DMS153 treated with DMSO at 0.1 percent for 48 hours (cell line): ENCODE results near the gene FBXL14.
"Not testable (repeated sequence)": the region's sequence is repeated elsewhere in the genome, so short reads cannot be mapped to it uniquely, and the experiment has no call there.

ENCODE experiments used
- DNase-seq: peaks from one replicate; lab custom pipeline; 2025; ENCODE audit not compliant: unreplicated experiment; lab: John Stamatoyannopoulos, UW

The FBXL14 gene

GRCh38 chr12:1574865-1575259, 19.5 kb downstream of the FBXL14 start:
- DNase-seq: no peak

GRCh38 chr12:1573960-1574864, 20.2 kb downstream of the FBXL14 start:
- no peak for DNase-seq

- no peak for DNase-seq
Measured at GRCh38 chr12:1572731-1573130, 21.6 kb downstream of the FBXL14 start.

- no peak for DNase-seq
Measured at GRCh38 chr12:1567852-1568251, 26.5 kb downstream of the FBXL14 start.

GRCh38 chr12:1566449-1567135, 27.8 kb downstream of the FBXL14 start:
- DNase-seq: no peak

DNA sequence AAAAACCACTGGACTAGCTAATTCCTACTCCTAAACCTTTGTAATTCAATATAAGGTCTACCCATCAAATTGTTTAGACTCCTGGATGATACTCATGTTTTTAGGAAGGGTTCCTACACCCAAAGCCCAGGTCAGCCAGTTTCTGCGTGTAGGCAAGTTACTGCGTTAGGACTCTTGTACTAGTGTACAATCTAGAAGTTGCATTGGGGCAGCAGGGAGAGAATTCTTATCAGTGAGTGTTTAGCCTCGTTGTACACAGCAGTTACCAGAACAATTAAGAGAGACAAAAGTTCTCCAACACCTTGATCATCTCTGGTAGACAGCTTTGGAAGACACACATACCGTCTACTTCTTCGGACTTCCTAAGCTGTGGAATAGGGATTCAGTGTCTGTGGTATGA, 29.2 kb downstream of the FBXL14 start:
- DNase-seq: no peak

DNA sequence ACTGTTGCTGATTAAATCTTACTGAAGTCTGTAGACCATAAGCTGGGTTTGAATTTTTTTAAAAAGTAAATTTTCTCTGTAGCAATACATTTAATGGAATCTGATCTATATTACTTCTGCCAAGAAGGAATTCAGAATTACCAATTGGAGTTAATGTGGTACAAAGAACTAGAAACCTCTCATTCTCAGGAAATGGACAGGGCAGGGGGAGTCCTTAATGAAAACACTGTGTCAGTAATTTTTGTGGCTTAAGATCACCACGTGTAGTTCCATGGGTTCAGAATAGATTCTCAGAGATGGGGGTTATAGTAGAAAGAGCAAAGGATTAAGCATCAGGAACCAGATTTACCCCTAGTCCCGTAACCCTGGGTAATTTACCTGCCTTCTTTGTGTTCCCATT, 30.3 kb downstream of the FBXL14 start:
- DNase-seq: no peak

GRCh38 chr12:1562813-1563407, 31.5 kb downstream of the FBXL14 start:
- DNase-seq: no peak

DNA sequence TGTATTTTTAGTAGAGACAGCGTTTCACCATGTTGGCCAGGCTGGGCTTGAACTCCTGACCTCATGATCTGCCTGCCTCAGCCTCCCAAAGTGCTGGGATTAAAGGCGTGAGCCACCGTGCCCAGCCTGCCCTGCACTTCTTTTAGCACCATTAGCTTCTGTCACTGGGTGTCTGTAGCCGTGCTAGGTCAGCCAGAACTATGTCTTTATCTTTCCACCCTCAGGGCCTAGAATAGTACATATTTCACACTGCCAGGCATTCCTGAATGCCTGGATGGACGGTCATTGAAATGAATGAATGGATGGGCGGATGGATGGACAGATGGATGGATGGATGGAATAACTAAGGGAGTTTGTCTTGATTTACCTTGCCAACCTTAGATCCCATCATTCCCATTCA, 33.7 kb downstream of the FBXL14 start:
- no peak for DNase-seq

DNA sequence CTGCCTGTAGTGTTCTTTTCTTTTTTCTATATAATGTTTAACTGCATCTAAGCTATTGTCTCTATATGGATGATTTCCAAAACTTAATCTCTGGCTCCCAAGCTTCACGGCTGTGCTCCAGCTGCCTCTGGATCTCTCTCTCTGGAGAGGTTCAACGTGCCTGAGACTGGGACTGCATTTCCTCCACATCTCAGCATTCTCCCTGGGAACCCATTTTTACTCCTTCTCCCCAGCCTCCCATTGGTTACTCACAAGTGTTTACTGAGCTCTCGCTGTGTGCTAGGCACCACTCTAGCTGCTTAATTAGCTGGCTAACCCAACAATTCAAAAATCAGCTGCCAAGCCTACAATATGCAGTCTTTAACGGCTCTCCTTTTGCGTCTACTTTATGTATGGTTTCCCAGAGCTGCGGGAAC, 34.7 kb downstream of the FBXL14 start:
- peak; percentile 14 for DNase-seq

DNA sequence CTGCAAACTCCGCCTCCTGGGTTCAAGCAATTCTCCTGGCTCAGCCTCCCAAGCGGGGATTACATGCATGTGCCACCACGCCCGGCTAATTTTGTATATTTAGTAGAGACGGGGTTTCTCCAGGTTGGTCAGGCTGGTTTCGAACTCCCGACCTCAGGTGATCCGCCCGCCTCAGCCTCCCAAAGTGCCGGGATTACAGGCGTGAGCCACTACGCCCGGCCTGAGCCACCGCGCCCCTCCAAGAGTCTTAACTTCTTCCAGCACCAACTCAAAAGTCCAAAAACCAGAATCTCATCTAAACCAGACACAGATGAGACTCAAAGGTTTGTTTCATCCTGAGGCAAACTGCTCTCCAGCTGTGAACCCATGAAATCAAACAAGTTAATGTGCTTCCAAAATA, 36.3 kb downstream of the FBXL14 start:
- not testable (repeated sequence) for DNase-seq

- DNase-seq: no peak
Measured at GRCh38 chr12:1553987-1554982, 40.1 kb downstream of the FBXL14 start.

- DNase-seq: no peak
Measured at GRCh38 chr12:1553536-1553935, 40.8 kb downstream of the FBXL14 start.

- no peak for DNase-seq
Measured at GRCh38 chr12:1552911-1553491, 41.4 kb downstream of the FBXL14 start.

DNA sequence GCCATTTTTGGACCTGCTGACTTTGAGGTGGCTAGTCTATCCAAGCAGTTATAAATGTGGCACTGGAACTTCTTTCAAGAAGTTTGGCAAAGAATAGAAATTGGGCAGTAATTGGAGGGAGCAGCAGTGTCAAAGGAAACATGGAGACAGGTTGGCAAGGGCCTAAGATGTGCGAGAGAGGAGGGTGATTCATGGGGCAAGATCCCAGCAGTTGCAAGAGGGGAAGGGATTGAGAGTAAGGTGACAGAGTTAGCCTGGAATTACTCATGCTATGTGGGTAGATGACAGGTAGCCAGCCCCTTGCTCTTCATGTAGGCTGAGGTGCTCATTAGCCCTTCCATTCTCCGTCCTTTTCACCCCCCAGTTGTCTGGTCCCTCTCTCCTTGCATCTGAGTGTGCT, 42.2 kb downstream of the FBXL14 start:
- no peak for DNase-seq

- no peak for DNase-seq
Measured at GRCh38 chr12:1551496-1551895, 42.9 kb downstream of the FBXL14 start.

GRCh38 chr12:1546931-1547640, 47.3 kb downstream of the FBXL14 start:
- DNase-seq: no peak

GRCh38 chr12:1544996-1545700, 49.2 kb downstream of the FBXL14 start:
- DNase-seq: no peak

DNA sequence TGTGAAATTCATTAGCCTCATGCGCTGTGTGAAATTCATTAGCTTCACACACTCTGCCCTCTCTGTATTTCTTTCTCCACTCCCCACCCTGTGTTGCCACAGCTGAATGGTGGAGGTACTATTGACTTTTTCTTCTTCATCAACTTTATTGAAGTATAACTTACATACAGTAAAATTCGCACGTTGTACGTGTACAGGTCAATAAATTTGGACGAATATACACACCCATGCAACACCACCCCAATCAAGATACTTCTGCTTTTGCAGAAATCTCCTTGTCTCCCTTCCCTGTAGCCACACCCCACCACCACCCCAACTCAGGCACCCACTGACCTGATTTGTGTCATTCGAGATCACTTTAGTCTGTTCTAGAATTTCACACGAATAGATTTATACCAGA, 51.8 kb downstream of the FBXL14 start:
- DNase-seq: no peak
